Urinary bladder (tissue), 4 donors: ENCODE data around the gene MTCL1. TPM values are rescaled to one million over a fixed set of nuclear protein-coding genes. Genes with fewer than 3 reads are reported as not detected.

Source experiments
- DNase-seq: peaks from one replicate; pipeline ENCODE4 v3.0.0-alpha.2; 2015; ENCODE audit errors: extremely low spot score
- H3K27ac ChIP-seq: one replicate; pipeline ENCODE4 v1.5.1; 2013; ENCODE audit warnings: low read depth, mild to moderate bottlenecking, moderate library complexity
- H3K36me3 ChIP-seq: one replicate; pipeline ENCODE4 v1.6.1; 2013; ENCODE audit warnings: mild to moderate bottlenecking, moderate library complexity; ENCODE audit not compliant: insufficient read depth
- H3K4me1 ChIP-seq: one replicate; pipeline ENCODE4 v1.6.1; 2013; ENCODE audit warnings: mild to moderate bottlenecking, moderate library complexity; ENCODE audit not compliant: insufficient read depth
- H3K4me3 ChIP-seq: one replicate; pipeline ENCODE4 v1.5.1; 2013; ENCODE audit warnings: low read depth, low read length
- WGBS: extraction: QIAGEN DNeasy Blood & Tissue Kit; methylation state at CpG from one replicate; pipeline ENCODE4 v1.1.7; 2013; 5-methylcytosine and 5-hydroxymethylcytosine counted together
- polyA plus RNA-seq: library from polyadenylated mRNA; stranded (reverse); fragments of 200-250 nt; gene quantifications from one replicate; pipeline ENCODE4 v1.2.3, GENCODE V29; 2013
- total RNA-seq: library from RNA; depleted of rRNA; stranded (reverse); fragments of >200 nt; gene quantifications from one replicate; pipeline ENCODE4 v1.2.3, GENCODE V29; 2014
- donor health status: healthy with polysubstance abuse.
- donor health status: healthy.

Gene MTCL1
- total and polyA plus RNA-seq, 2 donors, result 16.6 to 24.2 TPM

DNA sequence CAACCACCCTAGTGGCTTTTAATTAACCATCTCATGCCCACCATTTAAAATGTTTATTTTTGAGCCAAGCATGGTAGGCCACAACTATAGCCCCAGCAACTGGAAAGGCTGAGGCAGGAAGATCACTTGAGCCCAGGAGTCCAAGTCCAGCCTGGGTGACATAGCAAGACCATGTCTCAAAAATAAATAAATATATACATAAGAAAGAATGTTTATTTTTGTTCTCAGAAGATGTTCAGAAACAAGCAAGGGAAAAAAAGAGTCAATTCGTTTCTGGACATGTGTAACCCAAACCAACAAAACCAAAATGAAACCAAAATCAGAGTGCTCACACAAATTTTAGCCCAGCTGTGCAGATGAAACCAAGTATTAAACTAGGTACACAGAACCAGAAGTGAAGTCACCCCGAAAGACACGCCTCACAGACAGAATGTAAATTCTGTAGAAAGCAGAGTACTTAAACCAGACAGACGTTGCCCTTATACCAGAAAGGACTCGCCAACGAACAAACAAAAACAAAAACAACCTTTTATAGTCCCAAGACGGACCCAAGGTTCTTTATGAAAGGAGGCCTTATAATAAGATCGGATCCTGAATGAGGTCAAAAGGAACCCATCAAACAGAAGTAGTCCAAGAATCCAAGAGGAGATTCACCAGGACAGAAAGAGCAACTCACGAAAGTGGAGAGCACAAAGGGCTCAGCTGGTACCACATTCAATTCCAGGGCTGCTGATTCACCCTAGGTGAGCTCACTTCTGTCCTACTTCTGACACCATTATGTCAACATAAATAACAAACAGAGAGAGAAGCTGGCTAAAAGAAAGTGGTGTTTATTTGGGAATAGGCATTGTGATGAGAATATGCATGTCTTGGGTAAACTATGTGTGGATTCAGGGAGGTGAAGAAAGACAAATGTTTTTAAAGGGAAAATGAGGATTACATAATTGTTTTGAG lies 31.8 kb upstream of the MTCL1 start:
- DNase-seq, result no peak
- no peaks in the 10 kb centered on the region for H3K36me3 ChIP-seq
- WGBS, result 91% methylated on average over 9 of the region's 9 CpGs
- H3K4me3 ChIP-seq, result no peak overlapping the region
- H3K4me1 ChIP-seq, result no peaks in the 10 kb centered on the region
- no peak overlapping the region for H3K27ac ChIP-seq

DNA sequence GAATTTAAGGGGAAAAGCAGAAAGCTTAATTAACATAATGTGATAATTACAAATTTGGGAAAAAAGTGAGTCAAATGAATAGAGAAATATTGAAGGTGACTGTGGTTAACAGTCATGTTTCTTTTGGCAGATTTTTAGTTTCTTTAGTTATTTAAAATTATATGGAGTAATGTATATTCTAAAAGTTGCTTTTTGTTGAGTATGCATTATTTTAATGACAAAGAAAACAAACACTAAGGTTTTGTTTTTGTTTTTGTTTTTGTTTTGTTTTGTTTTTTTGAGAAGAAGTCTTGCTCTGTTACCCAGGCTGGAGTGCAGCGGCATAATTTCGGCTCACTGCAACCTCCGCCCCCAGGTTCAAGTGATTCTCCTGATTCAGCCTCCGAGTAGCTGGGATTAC lies 30.3 kb upstream of the MTCL1 start:
- no peak overlapping the region for H3K27ac ChIP-seq
- DNase-seq, result no peak
- no peak overlapping the region for H3K4me3 ChIP-seq
- WGBS, result 96% methylated on average over 4 of the region's 4 CpGs
- no peaks in the 10 kb centered on the region for H3K4me1 ChIP-seq
- H3K36me3 ChIP-seq, result no peaks in the 10 kb centered on the region

GRCh38 chr18:8681196-8681595 lies 24.2 kb upstream of the MTCL1 start:
- Histone ChIP-seq H3K4me1 (no peaks in the 10 kb centered on the region), H3K4me3 (no peak overlapping the region), H3K36me3 (no peaks in the 10 kb centered on the region), H3K27ac (no peak overlapping the region)
- DNase-seq, result no peak
- 89% methylated on average over 4 of the region's 4 CpGs for WGBS

DNA sequence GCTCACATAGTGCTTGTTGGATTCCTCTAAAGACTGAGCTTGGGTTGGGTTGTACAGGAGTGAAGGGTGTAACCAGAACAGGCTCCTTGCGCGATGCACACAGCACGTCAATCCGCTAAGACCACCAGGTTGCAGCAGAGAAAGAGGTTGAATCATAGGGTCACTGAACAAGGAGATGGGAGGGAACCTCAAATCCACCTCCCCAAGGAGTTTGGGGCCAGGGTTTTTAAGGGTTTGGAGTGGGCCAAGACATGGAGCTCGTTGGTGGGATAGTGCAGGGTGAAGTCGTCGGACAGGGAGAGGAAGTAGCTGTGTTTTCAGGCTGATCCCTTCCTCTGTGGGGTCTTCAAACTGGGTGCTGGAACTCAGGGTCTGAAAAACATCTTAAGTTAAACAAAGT lies 20.8 kb upstream of the MTCL1 start:
- WGBS, result 91% methylated on average over 7 of the region's 7 CpGs
- Histone ChIP-seq H3K27ac (no peak overlapping the region), H3K4me3 (no peak overlapping the region), H3K4me1 (no peaks in the 10 kb centered on the region), H3K36me3 (no peaks in the 10 kb centered on the region)
- no peak for DNase-seq

DNA sequence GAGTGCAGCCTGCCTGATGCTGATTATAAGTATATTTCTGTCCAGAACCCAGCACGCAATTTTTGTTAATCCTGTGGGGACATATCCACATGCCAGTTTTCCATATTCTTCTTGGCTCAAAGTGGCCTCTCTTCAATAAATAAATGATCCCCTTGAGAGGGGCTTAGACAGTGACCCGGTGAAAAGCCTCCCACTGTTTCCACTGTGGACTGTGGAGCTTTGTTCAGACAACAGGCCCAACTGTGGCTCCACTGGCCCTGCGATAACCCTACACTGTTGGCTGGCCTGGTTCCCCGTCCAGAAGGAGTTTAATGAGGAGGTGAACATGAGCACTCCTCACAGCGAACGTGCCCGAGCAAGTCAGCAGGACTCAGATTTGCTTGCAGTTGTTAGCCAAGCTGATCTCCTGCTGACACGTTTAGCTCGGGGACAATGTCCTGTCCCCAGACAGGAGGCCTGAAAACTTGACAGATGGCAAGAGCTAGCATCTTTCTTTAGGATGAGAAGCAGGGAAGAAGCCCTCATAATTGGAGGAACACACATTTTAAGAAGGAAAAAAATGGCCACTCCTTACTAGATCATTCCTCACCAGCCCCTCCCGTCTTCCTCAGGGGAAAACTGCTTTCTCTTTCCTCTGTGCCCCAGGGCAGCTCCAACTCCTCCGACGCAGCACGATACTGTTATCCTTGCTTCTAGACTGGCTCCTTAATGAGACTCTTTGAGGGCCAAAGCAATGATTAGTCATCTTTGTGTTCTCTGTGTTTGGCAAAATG lies 20.0 kb upstream of the MTCL1 start:
- 73% methylated on average over 13 of the region's 13 CpGs for WGBS
- H3K4me3 ChIP-seq, result no peak overlapping the region
- H3K27ac ChIP-seq, result peak overlapping the region; percentile 39
- H3K4me1 ChIP-seq, result no peaks in the 10 kb centered on the region
- peak; percentile 50 for DNase-seq
- no peaks in the 10 kb centered on the region for H3K36me3 ChIP-seq

DNA sequence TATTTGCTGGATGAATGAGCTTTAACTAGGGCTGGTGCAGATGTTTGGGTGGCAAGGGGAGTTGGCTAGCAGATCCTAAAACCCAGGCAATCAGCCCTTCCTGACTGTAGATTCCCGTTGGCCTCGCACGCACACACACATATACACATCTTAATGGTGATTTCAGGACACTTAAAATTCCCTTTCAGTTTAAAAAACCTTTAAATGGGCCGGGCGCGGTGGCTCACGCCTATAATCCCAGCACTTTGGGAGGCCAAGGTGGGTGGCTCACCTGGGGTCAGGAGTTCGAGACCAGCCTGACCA lies 19.5 kb upstream of the MTCL1 start:
- WGBS, result 93% methylated on average over 8 of the region's 8 CpGs
- no peak overlapping the region for H3K27ac ChIP-seq
- no peaks in the 10 kb centered on the region for H3K36me3 ChIP-seq
- DNase-seq, result no peak
- H3K4me3 ChIP-seq, result no peak overlapping the region
- no peaks in the 10 kb centered on the region for H3K4me1 ChIP-seq

GRCh38 chr18:8686611-8687010 lies 18.7 kb upstream of the MTCL1 start:
- H3K4me1 ChIP-seq, result no peaks in the 10 kb centered on the region
- 83% methylated on average over 6 of the region's 6 CpGs for WGBS
- no peak overlapping the region for H3K27ac ChIP-seq
- H3K36me3 ChIP-seq, result no peaks in the 10 kb centered on the region
- no peak overlapping the region for H3K4me3 ChIP-seq
- no peak for DNase-seq

DNA sequence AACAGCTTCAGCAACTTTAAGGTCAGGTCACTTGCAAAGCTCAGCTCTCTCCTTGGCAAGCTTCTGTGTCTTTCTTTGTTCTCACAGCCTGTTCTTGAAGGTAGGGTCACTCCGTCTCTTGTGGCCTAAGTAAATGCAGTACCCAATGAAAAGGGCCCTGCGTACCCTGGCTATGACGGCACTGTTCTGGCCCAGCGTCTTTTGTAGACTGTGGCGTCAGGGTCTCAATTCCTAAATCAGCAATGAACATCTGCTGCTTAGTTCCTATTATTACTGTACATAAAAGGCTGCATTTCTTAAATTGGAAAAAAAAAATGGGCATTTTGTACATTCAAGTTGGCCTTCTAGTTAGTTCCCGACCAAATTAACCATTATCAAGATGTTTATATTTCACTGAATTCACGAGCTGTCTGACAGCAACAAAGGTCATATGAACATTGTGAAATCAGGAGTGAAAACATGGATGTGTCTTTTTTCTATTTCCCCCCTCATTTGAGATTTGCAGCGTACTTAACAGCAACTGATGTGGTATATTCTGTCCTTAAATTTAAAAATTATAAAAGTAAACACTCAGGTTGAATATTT lies 17.0 kb upstream of the MTCL1 start:
- Histone ChIP-seq H3K27ac (no peak overlapping the region), H3K4me1 (no peaks in the 10 kb centered on the region), H3K36me3 (no peaks in the 10 kb centered on the region), H3K4me3 (no peak overlapping the region)
- no peak for DNase-seq
- WGBS, result 57% methylated on average over 8 of the region's 8 CpGs

- 81% methylated on average over 8 of the region's 8 CpGs for WGBS
- DNase-seq, result no peak
- no peaks in the 10 kb centered on the region for H3K4me1 ChIP-seq
Measured at GRCh38 chr18:8688816-8689215, 16.5 kb upstream of the MTCL1 start.

GRCh38 chr18:8689517-8689916 lies 15.8 kb upstream of the MTCL1 start:
- WGBS, result 87% methylated on average over 13 of the region's 13 CpGs
- no peak for DNase-seq
- Histone ChIP-seq H3K4me1 (no peaks in the 10 kb centered on the region), H3K36me3 (no peaks in the 10 kb centered on the region), H3K4me3 (no peak overlapping the region), H3K27ac (no peak overlapping the region)

More at GRCh38 chr18:8688816-8689215, 16.5 kb upstream of the MTCL1 start:
- Histone ChIP-seq H3K4me3 (no peak overlapping the region), H3K27ac (no peak overlapping the region), H3K36me3 (no peaks in the 10 kb centered on the region)

- Histone ChIP-seq H3K4me1 (no peaks in the 10 kb centered on the region), H3K36me3 (no peaks in the 10 kb centered on the region), H3K4me3 (no peak overlapping the region), H3K27ac (no peak overlapping the region)
- no peak for DNase-seq
- WGBS, result 88% methylated on average over 10 of the region's 10 CpGs
Measured at GRCh38 chr18:8694891-8695290, 10.5 kb upstream of the MTCL1 start.

DNA sequence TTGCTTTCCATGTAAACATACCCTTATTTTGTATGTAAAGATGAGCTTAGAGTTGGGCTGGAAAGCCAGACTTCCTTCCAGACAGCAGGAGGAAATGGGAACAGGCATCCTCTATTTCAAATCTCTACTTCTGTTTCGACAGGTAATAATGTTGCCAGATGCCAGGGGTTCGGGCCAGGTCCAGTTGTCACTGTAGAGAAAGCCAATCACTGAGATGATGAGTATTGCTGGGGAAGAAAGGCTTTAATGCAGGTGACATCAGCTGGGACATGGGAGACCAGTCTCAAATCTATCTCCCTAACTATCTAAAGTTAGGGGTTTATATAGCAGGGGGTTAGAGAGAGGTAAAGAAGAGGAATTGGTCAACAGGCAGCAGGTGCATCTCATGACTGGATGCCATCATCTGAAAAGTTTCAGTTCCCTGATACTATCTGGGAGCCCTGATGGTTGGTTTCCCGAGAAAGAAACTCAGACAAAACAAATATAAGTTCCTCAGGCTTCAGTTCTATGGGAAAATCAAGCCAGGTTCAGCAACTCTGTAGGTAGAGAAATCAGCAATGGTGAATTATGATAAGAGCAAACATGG lies 9.3 kb upstream of the MTCL1 start:
- Histone ChIP-seq H3K36me3 (no peaks in the 10 kb centered on the region), H3K4me1 (no peaks in the 10 kb centered on the region), H3K27ac (no peak overlapping the region), H3K4me3 (no peak overlapping the region)
- no peak for DNase-seq
- WGBS, result 73% methylated on average over 3 of the region's 3 CpGs

- Histone ChIP-seq H3K4me3 (no peak overlapping the region), H3K27ac (no peak overlapping the region), H3K36me3 (no peaks in the 10 kb centered on the region), H3K4me1 (no peaks in the 10 kb centered on the region)
- DNase-seq, result no peak
- WGBS, result 1% methylated on average over 5 of the region's 5 CpGs
Measured at GRCh38 chr18:8696749-8697211, 8.6 kb upstream of the MTCL1 start.
